SH-SY5Y (cell line): ENCODE results near the gene ACTR5.

Experiments used
- GATA2 ChIP-seq: IDR thresholded peaks from 2 replicates; pipeline ENCODE4 v1.6.1; 2011; ENCODE audit warnings: mild to moderate bottlenecking, low read depth, low read length
- GATA3 ChIP-seq: IDR thresholded peaks from 2 replicates; pipeline ENCODE4 v1.6.1; 2011; ENCODE audit warnings: low read depth, mild to moderate bottlenecking, low read length, moderate library complexity

GRCh38 chr20:38748097-38748860, at the start of gene ACTR5:
- no peak for TF ChIP-seq GATA2
- TF ChIP-seq GATA3, result no peak
